ENCODE results near the gene GAREM1. TPM values are rescaled to one million over a fixed set of nuclear protein-coding genes. Genes with fewer than 3 reads are reported as not detected.

GAREM1 gene
- total RNA-seq, 1 donor from 2014 or later = 5.2 TPM

- Histone ChIP-seq H3K27me3 (ENCODE audit: control insufficient read depth in 3 of 3, insufficient read depth in 3 of 3, low read length in 3 of 3) (no peaks in the 10 kb centered on the region), H3K4me1 (ENCODE audit: control insufficient read depth in 3 of 3, insufficient read depth in 3 of 3, low read length in 3 of 3) (peaks cover 2 to 9% (median 2%) of the 10 kb centered on the region in 3 donors), H3K9ac (ENCODE audit: low read depth in 1 of 3, low read length in 3 of 3) (no peak overlapping the region), H3K27ac (ENCODE audit: low read depth, low read length) (no peak overlapping the region), H3K36me3 (ENCODE audit: control insufficient read depth in 3 of 3, insufficient read depth in 3 of 3, low read length in 3 of 3) (no peaks in the 10 kb centered on the region), H3K9me3 (ENCODE audit: control insufficient read depth in 3 of 3, low read length in 3 of 3) (no peaks in the 10 kb centered on the region), H3K4me3 (ENCODE audit: low read length in 3 of 3) (no peak overlapping the region)
Measured at GRCh38 chr18:32443033-32443705, 27.5 kb downstream of the GAREM1 start.

GRCh38 chr18:32442575-32442974, 28.1 kb downstream of the GAREM1 start:
- H3K4me1 ChIP-seq (ENCODE audit: control insufficient read depth in 3 of 3, insufficient read depth in 3 of 3, low read length in 3 of 3) = peaks cover 3 to 11% (median 4%) of the 10 kb centered on the region in 3 donors
- no peaks in the 10 kb centered on the region for H3K36me3 ChIP-seq (ENCODE audit: control insufficient read depth in 3 of 3, insufficient read depth in 3 of 3, low read length in 3 of 3)
- no peak overlapping the region for H3K4me3 ChIP-seq (ENCODE audit: low read length in 3 of 3)
- H3K27ac ChIP-seq (ENCODE audit: low read depth, low read length) = no peak overlapping the region
- no peaks in the 10 kb centered on the region for H3K9me3 ChIP-seq (ENCODE audit: control insufficient read depth in 3 of 3, low read length in 3 of 3)
- no peaks in the 10 kb centered on the region for H3K27me3 ChIP-seq (ENCODE audit: control insufficient read depth in 3 of 3, insufficient read depth in 3 of 3, low read length in 3 of 3)
- no peak overlapping the region for H3K9ac ChIP-seq (ENCODE audit: low read depth in 1 of 3, low read length in 3 of 3)

DNA sequence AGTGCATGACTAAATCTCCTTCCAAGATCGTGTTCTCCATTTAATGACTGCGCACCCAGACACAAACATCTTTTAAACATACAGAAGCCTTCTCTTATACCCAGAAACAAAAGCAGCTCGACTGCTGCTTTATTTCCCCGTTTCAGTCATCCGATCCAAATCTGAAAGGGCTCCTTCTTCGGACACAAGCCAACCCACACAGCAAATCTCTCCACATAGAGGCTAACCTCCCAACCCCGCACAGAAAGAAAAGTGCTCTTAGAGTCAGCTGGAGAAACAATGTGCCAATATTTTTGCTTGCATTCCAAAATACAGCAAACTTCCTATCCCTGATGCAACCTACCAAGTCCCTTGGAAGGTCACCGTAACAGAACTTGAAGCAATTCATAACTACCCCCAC, 29.1 kb downstream of the GAREM1 start:
- H3K4me3 ChIP-seq (ENCODE audit: low read length in 3 of 3) = peak overlapping the region in 1 of 3 donors; percentile 52
- no peak overlapping the region for H3K9ac ChIP-seq (ENCODE audit: low read depth in 1 of 3, low read length in 3 of 3)
- H3K27ac ChIP-seq (ENCODE audit: low read depth, low read length) = no peak overlapping the region
- H3K27me3 ChIP-seq (ENCODE audit: control insufficient read depth in 3 of 3, insufficient read depth in 3 of 3, low read length in 3 of 3) = no peaks in the 10 kb centered on the region
- no peaks in the 10 kb centered on the region for H3K9me3 ChIP-seq (ENCODE audit: control insufficient read depth in 3 of 3, low read length in 3 of 3)
- H3K4me1 ChIP-seq (ENCODE audit: control insufficient read depth in 3 of 3, insufficient read depth in 3 of 3, low read length in 3 of 3) = peaks cover 3 to 14% (median 4%) of the 10 kb centered on the region in 3 donors
- H3K36me3 ChIP-seq (ENCODE audit: control insufficient read depth in 3 of 3, insufficient read depth in 3 of 3, low read length in 3 of 3) = no peaks in the 10 kb centered on the region

- H3K4me1 ChIP-seq (ENCODE audit: control insufficient read depth in 3 of 3, insufficient read depth in 3 of 3, low read length in 3 of 3) = peaks cover 3 to 14% (median 4%) of the 10 kb centered on the region in 3 donors
- no peaks in the 10 kb centered on the region for H3K27me3 ChIP-seq (ENCODE audit: control insufficient read depth in 3 of 3, insufficient read depth in 3 of 3, low read length in 3 of 3)
- no peak overlapping the region for H3K27ac ChIP-seq (ENCODE audit: low read depth, low read length)
- H3K36me3 ChIP-seq (ENCODE audit: control insufficient read depth in 3 of 3, insufficient read depth in 3 of 3, low read length in 3 of 3) = no peaks in the 10 kb centered on the region
- H3K9ac ChIP-seq (ENCODE audit: low read depth in 1 of 3, low read length in 3 of 3) = no peak overlapping the region
- H3K9me3 ChIP-seq (ENCODE audit: control insufficient read depth in 3 of 3, low read length in 3 of 3) = no peaks in the 10 kb centered on the region
- no peak overlapping the region for H3K4me3 ChIP-seq (ENCODE audit: low read length in 3 of 3)
Measured at GRCh38 chr18:32440518-32440917, 30.2 kb downstream of the GAREM1 start.

GRCh38 chr18:32439802-32440201, 30.9 kb downstream of the GAREM1 start:
- no peaks in the 10 kb centered on the region for H3K9me3 ChIP-seq (ENCODE audit: control insufficient read depth in 3 of 3, low read length in 3 of 3)
- no peak overlapping the region for H3K27ac ChIP-seq (ENCODE audit: low read depth, low read length)
- H3K4me1 ChIP-seq (ENCODE audit: control insufficient read depth in 3 of 3, insufficient read depth in 3 of 3, low read length in 3 of 3) = peaks cover 3 to 14% (median 4%) of the 10 kb centered on the region in 3 donors
- no peaks in the 10 kb centered on the region for H3K36me3 ChIP-seq (ENCODE audit: control insufficient read depth in 3 of 3, insufficient read depth in 3 of 3, low read length in 3 of 3)
- H3K27me3 ChIP-seq (ENCODE audit: control insufficient read depth in 3 of 3, insufficient read depth in 3 of 3, low read length in 3 of 3) = no peaks in the 10 kb centered on the region
- H3K9ac ChIP-seq (ENCODE audit: low read depth in 1 of 3, low read length in 3 of 3) = no peak overlapping the region
- no peak overlapping the region for H3K4me3 ChIP-seq (ENCODE audit: low read length in 3 of 3)

DNA sequence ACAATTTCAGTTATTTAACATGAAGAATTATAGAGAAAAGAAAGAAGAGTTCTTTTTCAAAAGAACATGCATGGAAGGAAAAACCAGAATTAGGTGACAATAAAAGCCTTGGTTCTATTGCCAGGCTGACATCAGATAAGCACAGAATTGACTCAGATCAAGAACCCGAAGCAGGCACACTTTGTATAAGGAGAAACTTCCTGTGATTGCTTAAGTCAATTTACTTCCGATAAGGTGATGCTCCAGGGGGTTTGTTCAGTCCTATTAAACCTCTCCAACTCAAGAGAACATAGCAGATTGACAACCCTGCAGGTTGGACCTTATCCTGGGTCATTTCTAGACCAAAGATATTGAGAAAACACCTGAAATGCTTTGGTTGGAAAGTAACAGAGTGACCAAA, 31.4 kb downstream of the GAREM1 start:
- Histone ChIP-seq H3K36me3 (ENCODE audit: control insufficient read depth in 3 of 3, insufficient read depth in 3 of 3, low read length in 3 of 3) (no peaks in the 10 kb centered on the region), H3K9ac (ENCODE audit: low read depth in 1 of 3, low read length in 3 of 3) (no peak overlapping the region), H3K27ac (ENCODE audit: low read depth, low read length) (no peak overlapping the region), H3K4me3 (ENCODE audit: low read length in 3 of 3) (no peak overlapping the region), H3K27me3 (ENCODE audit: control insufficient read depth in 3 of 3, insufficient read depth in 3 of 3, low read length in 3 of 3) (no peaks in the 10 kb centered on the region), H3K9me3 (ENCODE audit: control insufficient read depth in 3 of 3, low read length in 3 of 3) (no peaks in the 10 kb centered on the region), H3K4me1 (ENCODE audit: control insufficient read depth in 3 of 3, insufficient read depth in 3 of 3, low read length in 3 of 3) (peaks cover 3 to 14% (median 4%) of the 10 kb centered on the region in 3 donors)

DNA sequence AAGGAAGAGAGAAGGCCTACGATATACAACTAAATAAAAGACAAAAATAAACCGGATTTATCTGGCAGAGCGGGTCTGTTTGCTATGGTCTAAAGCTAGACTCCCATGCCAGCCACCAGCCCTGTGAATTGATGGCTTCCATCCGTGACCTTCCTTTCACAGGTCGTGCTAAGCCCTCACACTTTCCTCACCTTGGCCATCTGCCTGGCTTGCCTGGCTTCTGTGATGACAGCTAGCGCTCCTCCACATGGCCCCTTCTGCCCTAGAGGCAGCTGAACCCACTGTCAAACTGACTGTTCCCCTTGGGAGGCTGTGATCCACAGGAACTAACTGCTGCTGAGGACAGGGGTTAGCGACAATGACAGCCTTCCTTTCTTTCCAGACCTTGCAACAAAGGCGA, 32.5 kb downstream of the GAREM1 start:
- no peaks in the 10 kb centered on the region for H3K9me3 ChIP-seq (ENCODE audit: control insufficient read depth in 3 of 3, low read length in 3 of 3)
- peaks cover 3 to 11% (median 4%) of the 10 kb centered on the region in 3 donors for H3K4me1 ChIP-seq (ENCODE audit: control insufficient read depth in 3 of 3, insufficient read depth in 3 of 3, low read length in 3 of 3)
- no peak overlapping the region for H3K9ac ChIP-seq (ENCODE audit: low read depth in 1 of 3, low read length in 3 of 3)
- no peak overlapping the region for H3K27ac ChIP-seq (ENCODE audit: low read depth, low read length)
- H3K36me3 ChIP-seq (ENCODE audit: control insufficient read depth in 3 of 3, insufficient read depth in 3 of 3, low read length in 3 of 3) = no peaks in the 10 kb centered on the region
- no peak overlapping the region for H3K4me3 ChIP-seq (ENCODE audit: low read length in 3 of 3)
- no peaks in the 10 kb centered on the region for H3K27me3 ChIP-seq (ENCODE audit: control insufficient read depth in 3 of 3, insufficient read depth in 3 of 3, low read length in 3 of 3)

DNA sequence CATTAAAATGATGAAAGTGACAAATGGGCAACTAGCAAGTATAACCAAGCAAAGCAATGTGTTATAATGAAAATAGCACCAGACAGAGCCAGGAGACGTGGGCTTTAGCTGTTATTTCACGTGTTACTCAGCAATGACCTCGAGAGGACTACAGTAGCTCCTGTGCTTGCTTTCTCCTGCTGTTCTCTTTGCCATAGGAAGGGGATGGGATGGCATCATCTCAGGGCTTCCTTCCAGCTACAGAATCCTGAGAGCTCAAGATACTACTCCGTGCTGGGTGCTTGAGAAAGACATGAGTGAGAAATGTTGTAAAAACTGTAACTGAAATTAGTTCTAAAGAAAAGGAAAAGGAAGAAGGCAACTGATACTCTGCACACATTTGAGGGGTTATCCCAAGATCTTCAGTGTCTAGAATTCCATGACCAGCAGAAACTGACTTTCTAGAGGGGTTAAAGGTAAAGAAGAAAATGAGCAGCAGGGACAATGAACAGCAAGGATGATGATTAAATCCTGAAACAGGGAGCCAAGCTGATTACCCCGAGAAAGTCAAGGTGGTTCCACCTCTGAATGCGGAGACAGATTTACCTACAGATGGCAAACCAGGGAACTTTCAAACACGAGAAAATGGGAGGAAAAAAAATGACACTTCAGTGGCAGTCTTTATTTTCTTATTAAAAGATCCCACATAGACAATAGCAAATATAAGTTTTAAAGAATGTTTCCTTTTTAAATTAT, 33.4 kb downstream of the GAREM1 start:
- Histone ChIP-seq H3K27me3 (ENCODE audit: control insufficient read depth in 3 of 3, insufficient read depth in 3 of 3, low read length in 3 of 3) (no peaks in the 10 kb centered on the region), H3K4me1 (ENCODE audit: control insufficient read depth in 3 of 3, insufficient read depth in 3 of 3, low read length in 3 of 3) (peaks cover 3 to 11% (median 4%) of the 10 kb centered on the region in 3 donors), H3K4me3 (ENCODE audit: low read length in 3 of 3) (no peak overlapping the region), H3K36me3 (ENCODE audit: control insufficient read depth in 3 of 3, insufficient read depth in 3 of 3, low read length in 3 of 3) (no peaks in the 10 kb centered on the region), H3K9me3 (ENCODE audit: control insufficient read depth in 3 of 3, low read length in 3 of 3) (no peaks in the 10 kb centered on the region), H3K9ac (ENCODE audit: low read depth in 1 of 3, low read length in 3 of 3) (no peak overlapping the region), H3K27ac (ENCODE audit: low read depth, low read length) (no peak overlapping the region)

- H3K27ac ChIP-seq (ENCODE audit: low read depth, low read length) = no peak overlapping the region
Measured at GRCh38 chr18:32435631-32436500, 34.8 kb downstream of the GAREM1 start.

More at GRCh38 chr18:32435631-32436500, 34.8 kb downstream of the GAREM1 start:
- H3K4me1 ChIP-seq (ENCODE audit: control insufficient read depth in 3 of 3, insufficient read depth in 3 of 3, low read length in 3 of 3) = peaks cover 3 to 7% (median 4%) of the 10 kb centered on the region in 3 donors
- H3K9me3 ChIP-seq (ENCODE audit: control insufficient read depth in 3 of 3, low read length in 3 of 3) = no peaks in the 10 kb centered on the region
- no peak overlapping the region for H3K4me3 ChIP-seq (ENCODE audit: low read length in 3 of 3)
- H3K36me3 ChIP-seq (ENCODE audit: control insufficient read depth in 3 of 3, insufficient read depth in 3 of 3, low read length in 3 of 3) = no peaks in the 10 kb centered on the region
- no peak overlapping the region for H3K9ac ChIP-seq (ENCODE audit: low read depth in 1 of 3, low read length in 3 of 3)
- no peaks in the 10 kb centered on the region for H3K27me3 ChIP-seq (ENCODE audit: control insufficient read depth in 3 of 3, insufficient read depth in 3 of 3, low read length in 3 of 3)
